ENCODE results near the gene SPAG17. TPM values are rescaled to one million over a fixed set of nuclear protein-coding genes. Genes with fewer than 3 reads are reported as not detected.

SPAG17 gene
- total RNA-seq, 1 experiment from 2014 or later, result not detected

DNA sequence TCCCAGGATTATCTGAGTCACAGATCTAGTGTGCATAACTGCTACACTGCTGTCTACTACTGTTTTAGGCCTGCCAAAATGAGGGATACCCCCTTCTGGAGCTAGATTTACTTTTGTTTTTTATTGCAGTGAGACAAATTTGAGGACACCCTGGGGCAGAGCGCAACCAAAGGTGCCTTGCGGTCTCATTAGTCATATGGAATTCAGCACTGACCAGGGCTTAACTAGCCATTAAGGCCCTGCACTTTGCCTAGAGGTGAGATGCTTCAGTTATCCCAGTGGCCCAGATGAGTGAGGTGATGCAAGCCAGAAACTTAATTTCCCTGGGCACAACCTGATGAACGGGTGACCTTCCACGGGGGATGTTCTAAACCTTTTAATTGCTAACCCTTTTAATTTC, 998 bp upstream of the SPAG17 start:
- H3K9me3 ChIP-seq (ENCODE audit: low read depth, low read length, poor library complexity, severe bottlenecking), result no peaks in the 10 kb centered on the region
- no peak for DNase-seq (ENCODE audit: low spot score)
- TF ChIP-seq, protein P1, sequence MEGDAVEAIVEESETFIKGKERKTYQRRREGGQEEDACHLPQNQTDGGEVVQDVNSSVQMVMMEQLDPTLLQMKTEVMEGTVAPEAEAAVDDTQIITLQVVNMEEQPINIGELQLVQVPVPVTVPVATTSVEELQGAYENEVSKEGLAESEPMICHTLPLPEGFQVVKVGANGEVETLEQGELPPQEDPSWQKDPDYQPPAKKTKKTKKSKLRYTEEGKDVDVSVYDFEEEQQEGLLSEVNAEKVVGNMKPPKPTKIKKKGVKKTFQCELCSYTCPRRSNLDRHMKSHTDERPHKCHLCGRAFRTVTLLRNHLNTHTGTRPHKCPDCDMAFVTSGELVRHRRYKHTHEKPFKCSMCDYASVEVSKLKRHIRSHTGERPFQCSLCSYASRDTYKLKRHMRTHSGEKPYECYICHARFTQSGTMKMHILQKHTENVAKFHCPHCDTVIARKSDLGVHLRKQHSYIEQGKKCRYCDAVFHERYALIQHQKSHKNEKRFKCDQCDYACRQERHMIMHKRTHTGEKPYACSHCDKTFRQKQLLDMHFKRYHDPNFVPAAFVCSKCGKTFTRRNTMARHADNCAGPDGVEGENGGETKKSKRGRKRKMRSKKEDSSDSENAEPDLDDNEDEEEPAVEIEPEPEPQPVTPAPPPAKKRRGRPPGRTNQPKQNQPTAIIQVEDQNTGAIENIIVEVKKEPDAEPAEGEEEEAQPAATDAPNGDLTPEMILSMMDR (conservative IDR thresholded peaks at IDR 0.05; ENCODE audit: low read depth, low read length), result no peak
- no peak for TF ChIP-seq EZH2 (IDR thresholded peaks at IDR 0.05; ENCODE audit: borderline replicate concordance, low read depth, low read length, poor library complexity, severe bottlenecking)
- no peaks in the 10 kb centered on the region for H3K27me3 ChIP-seq (replicated peaks; ENCODE audit: insufficient read depth, low read depth, low read length, poor library complexity)
- no peak overlapping the region for H3K27ac ChIP-seq (ENCODE audit: low read depth, low read length, poor library complexity, severe bottlenecking)
- no peaks in the 10 kb centered on the region for H3K36me3 ChIP-seq (ENCODE audit: insufficient read depth, low read length, poor library complexity, severe bottlenecking)
- H3K4me3 ChIP-seq (ENCODE audit: low read depth, low read length, poor library complexity, severe bottlenecking), result no peak overlapping the region
- ChIA-PET POLR2A (ENCODE audit: low non-redundant PET) (no interaction called here), CTCF (no interaction called here)
- intact Hi-C loops (cut with micrococcal nuclease; ENCODE audit: unreplicated experiment), result no loop called here
- BruUV-seq (replicated peaks), result no TSS peak
- no peaks in the 10 kb centered on the region for H3K4me1 ChIP-seq (ENCODE audit: insufficient read depth, low read length, poor library complexity, severe bottlenecking)

DNA sequence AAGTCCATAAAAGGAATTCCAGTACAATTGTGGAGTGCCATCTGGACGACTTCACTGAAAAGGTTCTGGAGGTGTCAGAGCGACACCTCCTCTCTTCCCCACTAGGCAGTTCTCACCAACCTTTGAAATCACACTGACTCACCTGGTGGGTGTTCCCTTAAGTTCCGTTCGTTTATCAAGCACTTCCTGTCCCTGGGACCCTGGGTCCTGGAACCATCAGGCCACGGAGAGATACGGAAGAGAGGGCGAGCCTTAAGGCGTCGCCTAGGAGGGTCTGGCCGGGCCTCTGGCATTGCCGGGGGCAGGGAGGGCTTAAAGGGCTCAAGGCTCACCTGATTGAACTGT, 317 bp downstream of the SPAG17 start:
- intact Hi-C loops (cut with micrococcal nuclease; ENCODE audit: unreplicated experiment), result no loop called here
- H3K4me1 ChIP-seq (ENCODE audit: insufficient read depth, low read length, poor library complexity, severe bottlenecking), result no peaks in the 10 kb centered on the region
- H3K27me3 ChIP-seq (replicated peaks; ENCODE audit: insufficient read depth, low read depth, low read length, poor library complexity), result no peaks in the 10 kb centered on the region
- H3K27ac ChIP-seq (ENCODE audit: low read depth, low read length, poor library complexity, severe bottlenecking), result no peak overlapping the region
- POLR2A ChIA-PET (ENCODE audit: low non-redundant PET), result no interaction called here
- TF ChIP-seq, protein P1 (conservative IDR thresholded peaks at IDR 0.05; ENCODE audit: low read depth, low read length), result no peak
- TF ChIP-seq EZH2 (IDR thresholded peaks at IDR 0.05; ENCODE audit: borderline replicate concordance, low read depth, low read length, poor library complexity, severe bottlenecking), result no peak
- BruUV-seq (replicated peaks), result no TSS peak
- H3K9me3 ChIP-seq (ENCODE audit: low read depth, low read length, poor library complexity, severe bottlenecking), result no peaks in the 10 kb centered on the region
- CTCF ChIA-PET, result no interaction called here
- H3K36me3 ChIP-seq (ENCODE audit: insufficient read depth, low read length, poor library complexity, severe bottlenecking), result no peaks in the 10 kb centered on the region
- no peak for DNase-seq (ENCODE audit: low spot score)
- H3K4me3 ChIP-seq (ENCODE audit: low read depth, low read length, poor library complexity, severe bottlenecking), result no peak overlapping the region

DNA sequence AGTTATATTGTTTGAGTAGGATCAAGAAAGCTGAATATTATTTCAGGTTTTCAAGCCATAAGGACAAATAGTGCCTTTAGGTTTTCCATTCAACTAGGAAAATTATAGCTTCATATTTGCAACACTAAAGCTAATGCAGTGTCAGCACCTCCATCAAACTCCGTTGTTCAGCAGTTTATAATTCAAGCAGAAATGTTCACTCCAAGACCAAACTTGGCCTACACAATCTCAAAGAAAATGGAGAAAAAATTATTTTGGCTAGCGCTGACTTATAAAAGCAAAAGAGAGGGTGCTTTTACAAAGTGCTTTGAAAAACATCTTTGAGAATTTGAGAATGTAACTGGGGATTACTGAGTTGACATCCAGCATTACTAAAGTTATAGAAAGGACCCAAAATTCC, 1.4 kb downstream of the SPAG17 start:
- no peaks in the 10 kb centered on the region for H3K9me3 ChIP-seq (ENCODE audit: low read depth, low read length, poor library complexity, severe bottlenecking)
- H3K4me3 ChIP-seq (ENCODE audit: low read depth, low read length, poor library complexity, severe bottlenecking), result no peak overlapping the region
- no peak overlapping the region for H3K27ac ChIP-seq (ENCODE audit: low read depth, low read length, poor library complexity, severe bottlenecking)
- no peak for DNase-seq (ENCODE audit: low spot score)
- TF ChIP-seq EZH2 (IDR thresholded peaks at IDR 0.05; ENCODE audit: borderline replicate concordance, low read depth, low read length, poor library complexity, severe bottlenecking), result no peak
- TF ChIP-seq, protein P1 (conservative IDR thresholded peaks at IDR 0.05; ENCODE audit: low read depth, low read length), result no peak
- ChIA-PET CTCF (no interaction called here), POLR2A (ENCODE audit: low non-redundant PET) (no interaction called here)
- H3K36me3 ChIP-seq (ENCODE audit: insufficient read depth, low read length, poor library complexity, severe bottlenecking), result no peaks in the 10 kb centered on the region
- no peaks in the 10 kb centered on the region for H3K4me1 ChIP-seq (ENCODE audit: insufficient read depth, low read length, poor library complexity, severe bottlenecking)
- no TSS peak for BruUV-seq (replicated peaks)
- intact Hi-C loops (cut with micrococcal nuclease; ENCODE audit: unreplicated experiment), result no loop called here
- no peaks in the 10 kb centered on the region for H3K27me3 ChIP-seq (replicated peaks; ENCODE audit: insufficient read depth, low read depth, low read length, poor library complexity)
